Measurements from ENCODE around the gene PCED1B.

Gene PCED1B

DNA sequence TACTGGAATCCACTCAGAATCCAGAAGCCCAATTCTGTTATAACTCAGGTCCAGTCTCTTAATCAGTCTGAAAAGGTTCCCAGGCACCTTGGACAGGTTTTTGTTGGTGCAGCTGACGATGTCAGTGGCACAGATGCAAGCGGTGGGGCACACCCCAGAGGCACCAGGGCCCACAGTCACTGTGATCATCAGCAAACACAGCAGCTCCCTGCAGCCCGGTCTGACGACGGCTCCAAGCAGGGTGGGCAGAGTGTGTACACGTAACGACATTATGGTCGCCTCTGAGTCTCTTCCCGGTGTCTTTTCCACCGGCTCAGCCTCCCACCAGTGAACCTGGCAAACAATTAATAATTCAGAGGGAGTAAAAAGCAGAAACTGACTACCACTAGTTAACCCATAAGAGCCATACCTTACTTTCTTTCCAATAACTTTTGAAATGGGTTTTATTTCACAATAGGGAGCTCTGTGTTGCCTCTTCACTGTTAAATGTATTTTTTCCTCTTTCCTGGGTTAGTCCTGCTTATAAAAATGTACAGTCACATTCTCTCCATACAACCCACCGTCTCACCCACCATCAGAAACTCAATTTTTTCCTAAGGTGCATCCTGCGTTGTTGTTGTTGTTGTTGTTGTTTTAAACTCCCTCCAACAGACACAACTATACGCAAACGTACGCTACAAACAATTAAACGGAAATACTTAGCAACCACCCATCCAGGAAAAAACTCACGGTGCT is 521 bp upstream of the PCED1B start:
- TF ChIP-seq, protein P1, sequence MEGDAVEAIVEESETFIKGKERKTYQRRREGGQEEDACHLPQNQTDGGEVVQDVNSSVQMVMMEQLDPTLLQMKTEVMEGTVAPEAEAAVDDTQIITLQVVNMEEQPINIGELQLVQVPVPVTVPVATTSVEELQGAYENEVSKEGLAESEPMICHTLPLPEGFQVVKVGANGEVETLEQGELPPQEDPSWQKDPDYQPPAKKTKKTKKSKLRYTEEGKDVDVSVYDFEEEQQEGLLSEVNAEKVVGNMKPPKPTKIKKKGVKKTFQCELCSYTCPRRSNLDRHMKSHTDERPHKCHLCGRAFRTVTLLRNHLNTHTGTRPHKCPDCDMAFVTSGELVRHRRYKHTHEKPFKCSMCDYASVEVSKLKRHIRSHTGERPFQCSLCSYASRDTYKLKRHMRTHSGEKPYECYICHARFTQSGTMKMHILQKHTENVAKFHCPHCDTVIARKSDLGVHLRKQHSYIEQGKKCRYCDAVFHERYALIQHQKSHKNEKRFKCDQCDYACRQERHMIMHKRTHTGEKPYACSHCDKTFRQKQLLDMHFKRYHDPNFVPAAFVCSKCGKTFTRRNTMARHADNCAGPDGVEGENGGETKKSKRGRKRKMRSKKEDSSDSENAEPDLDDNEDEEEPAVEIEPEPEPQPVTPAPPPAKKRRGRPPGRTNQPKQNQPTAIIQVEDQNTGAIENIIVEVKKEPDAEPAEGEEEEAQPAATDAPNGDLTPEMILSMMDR (IDR thresholded peaks at IDR 0.05; ENCODE audit: insufficient read depth, low read length, poor library complexity, severe bottlenecking) = no peak
- TF ChIP-seq EZH2phosphoT487 (conservative IDR thresholded peaks at IDR 0.05; ENCODE audit: low read length) = no peak
- no peaks in the 10 kb centered on the region for H3K9me2 ChIP-seq (replicated peaks; ENCODE audit: insufficient read depth, low read length)
- no peaks in the 10 kb centered on the region for H3K9me3 ChIP-seq (ENCODE audit: insufficient read depth, low read length)
- H3K27me3 ChIP-seq (ENCODE audit: low read length) = no peaks in the 10 kb centered on the region
- no peaks in the 10 kb centered on the region for H3K79me2 ChIP-seq (ENCODE audit: insufficient read depth, low read length)
- peak overlapping the region; percentile 80 for H2AFZ ChIP-seq (ENCODE audit: low read depth, low read length, severe bottlenecking)
- peaks cover 19% of the 10 kb centered on the region for H3F3A ChIP-seq (ENCODE audit: insufficient read depth)
- H3K36me3 ChIP-seq (ENCODE audit: low read length) = no peaks in the 10 kb centered on the region
- H3K9ac ChIP-seq (ENCODE audit: low read length) = peak overlapping the region; percentile 52
- H3K4me3 ChIP-seq (ENCODE audit: insufficient read depth, low read length, poor library complexity, severe bottlenecking) = peak overlapping the region; percentile 54
- peak overlapping the region; percentile 96 for H3K4me2 ChIP-seq (ENCODE audit: low read depth, low read length, poor library complexity, severe bottlenecking)
- H4K20me1 ChIP-seq (ENCODE audit: low read depth, low read length) = no peaks in the 10 kb centered on the region
- no peak overlapping the region for H3K27ac ChIP-seq (ENCODE audit: low read depth, low read length)

DNA sequence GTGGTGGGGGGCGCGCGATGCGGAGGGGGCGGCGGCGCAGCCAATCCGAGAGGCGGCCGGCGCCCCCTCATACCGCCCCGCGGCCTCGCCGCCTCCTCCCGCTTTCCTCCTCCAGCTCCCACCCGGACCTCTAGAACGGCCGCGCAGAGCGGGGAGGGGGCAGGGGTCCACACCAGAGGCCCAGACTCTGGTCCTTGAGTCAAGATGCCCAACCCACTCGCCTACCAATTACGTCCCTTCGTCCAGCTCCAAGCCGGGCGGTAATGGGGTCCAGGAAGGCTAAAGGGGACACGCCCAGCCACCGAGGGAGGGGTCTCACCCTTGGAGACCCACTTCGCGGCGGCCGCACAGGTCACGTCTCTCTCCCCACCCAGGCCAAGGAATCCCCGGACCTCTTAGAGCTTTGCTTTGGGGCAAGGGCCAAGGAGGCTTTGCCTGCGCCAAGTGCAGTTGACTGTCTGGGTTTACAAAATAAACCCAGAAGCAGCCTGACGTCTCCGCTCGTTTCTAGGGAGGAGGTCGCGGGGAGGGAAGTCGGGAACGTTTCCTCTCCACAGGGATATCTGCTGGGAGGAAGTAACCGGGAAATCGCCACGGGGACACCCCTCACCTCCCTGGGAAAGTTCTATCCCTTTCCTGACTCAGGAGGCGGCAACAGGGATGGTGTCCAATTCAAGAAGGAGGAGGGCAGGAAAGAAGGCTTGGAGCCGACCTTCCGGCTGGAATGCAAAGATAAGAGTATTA is 732 bp downstream of the PCED1B start:
- H4K20me1 ChIP-seq (ENCODE audit: low read depth, low read length) = no peaks in the 10 kb centered on the region
- H3K27me3 ChIP-seq (ENCODE audit: low read length) = no peaks in the 10 kb centered on the region
- no peak for TF ChIP-seq EZH2phosphoT487 (conservative IDR thresholded peaks at IDR 0.05; ENCODE audit: low read length)
- TF ChIP-seq, protein P1 (IDR thresholded peaks at IDR 0.05; ENCODE audit: insufficient read depth, low read length, poor library complexity, severe bottlenecking) = no peak
- no peaks in the 10 kb centered on the region for H3K9me3 ChIP-seq (ENCODE audit: insufficient read depth, low read length)
- no peaks in the 10 kb centered on the region for H3K9me2 ChIP-seq (replicated peaks; ENCODE audit: insufficient read depth, low read length)
- H3K4me2 ChIP-seq (ENCODE audit: low read depth, low read length, poor library complexity, severe bottlenecking) = peak overlapping the region; percentile 96
- H3K36me3 ChIP-seq (ENCODE audit: low read length) = no peaks in the 10 kb centered on the region
- H3K4me3 ChIP-seq (ENCODE audit: insufficient read depth, low read length, poor library complexity, severe bottlenecking) = peak overlapping the region; percentile 54
- peak overlapping the region; percentile 25; the same call in 1 of the 2 replicates for H3K27ac ChIP-seq (ENCODE audit: low read depth, low read length)
- H3K79me2 ChIP-seq (ENCODE audit: insufficient read depth, low read length) = no peaks in the 10 kb centered on the region
- H2AFZ ChIP-seq (ENCODE audit: low read depth, low read length, severe bottlenecking) = peak overlapping the region; percentile 60
- peak overlapping the region; percentile 52 for H3K9ac ChIP-seq (ENCODE audit: low read length)
- H3F3A ChIP-seq (ENCODE audit: insufficient read depth) = peaks cover 19% of the 10 kb centered on the region

DNA sequence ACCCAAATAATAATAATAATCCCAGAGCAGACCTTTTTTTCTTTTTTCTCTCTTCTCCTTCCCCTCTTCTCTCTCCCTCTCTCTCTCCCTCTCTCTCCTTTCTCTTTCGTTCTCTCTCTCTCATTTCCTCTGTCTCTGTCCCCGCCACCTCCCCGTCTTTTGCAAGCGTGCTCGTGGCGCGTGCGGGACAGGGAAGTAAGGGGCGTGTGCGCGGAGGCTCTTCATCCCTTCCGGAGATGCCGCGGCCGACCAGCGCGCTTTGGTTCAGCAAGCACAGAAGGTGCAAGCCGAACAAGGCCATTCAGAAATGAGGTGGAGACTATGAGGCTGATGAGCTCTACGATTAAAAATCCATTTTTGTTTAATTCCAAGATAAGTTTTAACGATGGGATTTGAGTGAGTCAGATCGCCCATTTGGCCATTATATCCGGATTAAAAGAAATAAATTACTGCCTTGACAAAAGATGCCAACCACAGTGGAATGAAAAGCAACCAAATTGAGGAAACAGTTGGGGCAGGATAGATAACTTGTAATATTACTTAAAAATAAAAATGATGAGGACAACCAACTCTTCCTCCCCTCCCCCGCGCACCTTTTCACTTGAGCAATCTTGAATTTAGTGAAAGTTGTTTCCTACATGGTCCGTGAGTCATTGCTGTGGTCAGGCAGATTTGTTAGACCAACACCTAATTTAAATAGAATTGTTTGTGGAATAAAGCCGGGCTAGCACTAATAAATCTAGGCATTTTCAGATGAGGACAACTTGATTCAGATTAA is 1.5 kb downstream of the PCED1B start:
- H4K20me1 ChIP-seq (ENCODE audit: low read depth, low read length) = no peaks in the 10 kb centered on the region
- TF ChIP-seq, protein P1 (IDR thresholded peaks at IDR 0.05; ENCODE audit: insufficient read depth, low read length, poor library complexity, severe bottlenecking) = no peak
- TF ChIP-seq EZH2phosphoT487 (conservative IDR thresholded peaks at IDR 0.05; ENCODE audit: low read length) = no peak
- H3K9me2 ChIP-seq (replicated peaks; ENCODE audit: insufficient read depth, low read length) = no peaks in the 10 kb centered on the region
- no peaks in the 10 kb centered on the region for H3K79me2 ChIP-seq (ENCODE audit: insufficient read depth, low read length)
- no peaks in the 10 kb centered on the region for H3K9me3 ChIP-seq (ENCODE audit: insufficient read depth, low read length)
- peaks cover 19% of the 10 kb centered on the region for H3F3A ChIP-seq (ENCODE audit: insufficient read depth)
- H3K27ac ChIP-seq (ENCODE audit: low read depth, low read length) = peak overlapping the region; percentile 25; the same call in 1 of the 2 replicates
- peak overlapping the region; percentile 54 for H3K4me3 ChIP-seq (ENCODE audit: insufficient read depth, low read length, poor library complexity, severe bottlenecking)
- H3K9ac ChIP-seq (ENCODE audit: low read length) = peak overlapping the region; percentile 52
- H2AFZ ChIP-seq (ENCODE audit: low read depth, low read length, severe bottlenecking) = peak overlapping the region; percentile 60
- H3K4me2 ChIP-seq (ENCODE audit: low read depth, low read length, poor library complexity, severe bottlenecking) = peak overlapping the region; percentile 96
- H3K36me3 ChIP-seq (ENCODE audit: low read length) = no peaks in the 10 kb centered on the region
- H3K27me3 ChIP-seq (ENCODE audit: low read length) = no peaks in the 10 kb centered on the region
